SU-DHL-6 (cell line): ENCODE data around the gene PRSS38.

Experiments
- H2AFZ ChIP-seq: fragments of 200-600 bp; sonication (generic); 2 replicates; pipeline ENCODE4 v1.6.1; 2014; ENCODE audit warnings: low read depth, mild to moderate bottlenecking, moderate library complexity, mixed read lengths, antibody characterized with exemption, low read length; ENCODE audit not compliant: severe bottlenecking
- H3F3A ChIP-seq: fragments of 200-600 bp; shearing (Covaris generic); 2 replicates; pipeline ENCODE4 v1.6.0; 2016; ENCODE audit warnings: antibody characterized with exemption, mild to moderate bottlenecking; ENCODE audit not compliant: insufficient read depth
- H3K27ac ChIP-seq: fragments of 200-600 bp; sonication (generic); 2 replicates; pipeline ENCODE4 v1.5.1; 2016; ENCODE audit warnings: low read depth, mild to moderate bottlenecking, low read length, moderate library complexity, mixed read lengths
- H3K27me3 ChIP-seq: fragments of 200-600 bp; sonication (generic), shearing (Covaris generic); 2 replicates; pipeline ENCODE4 v1.6.0; 2014; ENCODE audit warnings: mild to moderate bottlenecking, low read length
- H3K36me3 ChIP-seq: fragments of 200-600 bp; sonication (generic); 2 replicates; pipeline ENCODE4 v1.6.1; 2014; ENCODE audit warnings: mild to moderate bottlenecking, low read length, mixed read lengths
- H3K4me2 ChIP-seq: fragments of 300-600, 200-600 bp; shearing (Covaris generic), sonication (generic); 2 replicates; pipeline ENCODE4 v1.6.0; 2014; ENCODE audit warnings: low read length, low read depth, mild to moderate bottlenecking; ENCODE audit not compliant: poor library complexity, severe bottlenecking
- H3K4me3 ChIP-seq: fragments of 200-600 bp; sonication (generic); 2 replicates; pipeline ENCODE4 v1.5.1; 2014; ENCODE audit warnings: antibody characterized with exemption, low read length, mild to moderate bottlenecking, mixed read lengths; ENCODE audit not compliant: insufficient read depth, poor library complexity, severe bottlenecking
- H3K79me2 ChIP-seq: fragments of 200-600 bp; sonication (generic); 2 replicates; pipeline ENCODE4 v1.6.1; 2014; ENCODE audit warnings: mild to moderate bottlenecking, low read length, moderate library complexity; ENCODE audit not compliant: insufficient read depth
- H3K9ac ChIP-seq: fragments of 200-600 bp; sonication (generic); 2 replicates; pipeline ENCODE4 v1.7.0; 2014; ENCODE audit warnings: mild to moderate bottlenecking, low read length
- H3K9me2 ChIP-seq: fragments of 200-600 bp; sonication (generic); replicated peaks from 2 replicates; pipeline ENCODE4 v1.6.1; 2014; ENCODE audit warnings: low read length; ENCODE audit not compliant: insufficient read depth
- H3K9me3 ChIP-seq: fragments of 200-600 bp; sonication (generic); 2 replicates; pipeline ENCODE4 v1.6.1; 2014; ENCODE audit warnings: low read length, mixed read lengths; ENCODE audit not compliant: insufficient read depth
- H4K20me1 ChIP-seq: fragments of 200-600 bp; sonication (generic); 2 replicates; pipeline ENCODE4 v1.6.1; 2014; ENCODE audit warnings: low read depth, mild to moderate bottlenecking, antibody characterized with exemption, low read length, moderate library complexity, mixed read lengths
- EZH2phosphoT487 ChIP-seq: fragments of 200-600 bp; sonication (generic), shearing (Covaris generic); conservative IDR thresholded peaks from 2 replicates; pipeline ENCODE4 v1.6.1; 2018; ENCODE audit warnings: mild to moderate bottlenecking, antibody characterized with exemption, low read length, moderate library complexity, mixed read lengths
- TF ChIP-seq, protein P1 (sequence below): fragments of 200-600 bp; sonication (generic); IDR thresholded peaks from one replicate; pipeline ENCODE4 v1.5.1; 2017; ENCODE audit warnings: antibody characterized with exemption, mild to moderate bottlenecking, low read length, moderate library complexity; ENCODE audit not compliant: insufficient read depth, poor library complexity, severe bottlenecking

The PRSS38 gene

DNA sequence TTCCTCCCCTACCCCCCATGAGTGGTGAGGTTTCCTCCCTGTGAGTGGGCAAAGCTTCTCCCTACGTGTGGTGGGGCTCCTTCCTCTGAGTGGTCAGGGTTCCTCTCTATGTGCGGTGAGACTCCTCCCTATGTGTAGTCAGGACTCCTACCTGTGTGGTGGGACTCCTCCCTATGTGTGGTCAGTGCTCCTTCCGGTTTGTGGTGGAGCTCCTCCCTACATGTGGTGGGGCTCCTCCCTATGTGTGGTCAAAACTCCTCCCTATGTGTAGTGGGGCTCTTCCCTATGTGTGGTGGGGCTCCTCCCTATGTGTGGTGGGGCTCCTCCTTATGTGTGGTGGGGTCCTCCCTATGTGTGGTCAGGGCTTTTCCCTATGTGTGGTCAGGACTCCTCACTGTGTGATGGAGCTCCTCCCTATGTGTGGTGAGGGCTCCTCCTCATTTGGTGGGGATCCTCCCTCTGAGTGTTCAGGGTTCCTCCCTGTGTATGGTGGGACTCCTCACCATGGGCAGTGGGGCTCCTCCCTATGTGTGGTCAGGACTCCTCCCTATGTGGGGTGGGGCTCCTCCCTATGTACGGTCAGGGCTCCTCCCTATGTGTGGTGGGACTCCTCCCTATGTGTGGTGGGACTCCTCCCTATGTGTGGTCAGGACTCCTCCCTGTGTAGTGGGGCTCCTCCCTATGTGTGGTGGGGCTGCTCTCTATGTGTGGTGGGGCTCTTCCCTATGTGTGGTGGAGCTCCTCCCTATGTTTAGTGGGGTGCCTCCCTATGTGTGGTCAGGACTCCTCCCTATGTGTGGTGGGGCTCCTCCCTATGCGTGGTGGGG lies 29.1 kb downstream of the PRSS38 start:
- TF ChIP-seq EZH2phosphoT487, result no peak
- TF ChIP-seq, protein P1, sequence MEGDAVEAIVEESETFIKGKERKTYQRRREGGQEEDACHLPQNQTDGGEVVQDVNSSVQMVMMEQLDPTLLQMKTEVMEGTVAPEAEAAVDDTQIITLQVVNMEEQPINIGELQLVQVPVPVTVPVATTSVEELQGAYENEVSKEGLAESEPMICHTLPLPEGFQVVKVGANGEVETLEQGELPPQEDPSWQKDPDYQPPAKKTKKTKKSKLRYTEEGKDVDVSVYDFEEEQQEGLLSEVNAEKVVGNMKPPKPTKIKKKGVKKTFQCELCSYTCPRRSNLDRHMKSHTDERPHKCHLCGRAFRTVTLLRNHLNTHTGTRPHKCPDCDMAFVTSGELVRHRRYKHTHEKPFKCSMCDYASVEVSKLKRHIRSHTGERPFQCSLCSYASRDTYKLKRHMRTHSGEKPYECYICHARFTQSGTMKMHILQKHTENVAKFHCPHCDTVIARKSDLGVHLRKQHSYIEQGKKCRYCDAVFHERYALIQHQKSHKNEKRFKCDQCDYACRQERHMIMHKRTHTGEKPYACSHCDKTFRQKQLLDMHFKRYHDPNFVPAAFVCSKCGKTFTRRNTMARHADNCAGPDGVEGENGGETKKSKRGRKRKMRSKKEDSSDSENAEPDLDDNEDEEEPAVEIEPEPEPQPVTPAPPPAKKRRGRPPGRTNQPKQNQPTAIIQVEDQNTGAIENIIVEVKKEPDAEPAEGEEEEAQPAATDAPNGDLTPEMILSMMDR, result no peak
- no peak overlapping the region for H3K4me2 ChIP-seq
- no peaks in the 10 kb centered on the region for H3K9me3 ChIP-seq
- no peaks in the 10 kb centered on the region for H3K9me2 ChIP-seq
- no peaks in the 10 kb centered on the region for H3K27me3 ChIP-seq
- H3K4me3 ChIP-seq, result no peak overlapping the region
- no peaks in the 10 kb centered on the region for H4K20me1 ChIP-seq
- H3K9ac ChIP-seq, result no peak overlapping the region
- H3K36me3 ChIP-seq, result no peaks in the 10 kb centered on the region
- H3K79me2 ChIP-seq, result no peaks in the 10 kb centered on the region
- H3K27ac ChIP-seq, result no peak overlapping the region
- no peak overlapping the region for H2AFZ ChIP-seq
- no peaks in the 10 kb centered on the region for H3F3A ChIP-seq

DNA sequence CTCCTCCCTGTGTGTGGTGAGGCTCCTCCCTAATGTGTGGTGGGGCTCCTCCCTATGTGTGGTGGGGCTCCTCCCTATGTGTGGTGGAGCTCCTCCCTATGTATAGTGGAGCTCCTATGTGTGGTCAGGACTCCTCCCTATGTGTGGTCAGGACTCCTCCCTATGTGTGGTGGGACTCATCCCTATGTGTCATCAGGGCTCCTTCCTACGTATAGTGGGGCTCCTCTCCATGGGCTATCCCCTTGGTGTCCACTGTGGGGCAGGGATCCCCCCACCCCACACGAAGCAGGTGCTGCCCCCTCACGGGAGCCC lies 29.6 kb downstream of the PRSS38 start:
- Histone ChIP-seq H3K79me2 (no peaks in the 10 kb centered on the region), H3K9ac (no peak overlapping the region), H3K9me3 (no peaks in the 10 kb centered on the region), H3K4me2 (no peak overlapping the region), H3F3A (no peaks in the 10 kb centered on the region), H3K9me2 (no peaks in the 10 kb centered on the region), H3K4me3 (no peak overlapping the region), H3K27me3 (no peaks in the 10 kb centered on the region), H2AFZ (no peak overlapping the region), H3K36me3 (no peaks in the 10 kb centered on the region), H3K27ac (no peak overlapping the region), H4K20me1 (no peaks in the 10 kb centered on the region)
- TF ChIP-seq, protein P1, result no peak
- no peak for TF ChIP-seq EZH2phosphoT487

DNA sequence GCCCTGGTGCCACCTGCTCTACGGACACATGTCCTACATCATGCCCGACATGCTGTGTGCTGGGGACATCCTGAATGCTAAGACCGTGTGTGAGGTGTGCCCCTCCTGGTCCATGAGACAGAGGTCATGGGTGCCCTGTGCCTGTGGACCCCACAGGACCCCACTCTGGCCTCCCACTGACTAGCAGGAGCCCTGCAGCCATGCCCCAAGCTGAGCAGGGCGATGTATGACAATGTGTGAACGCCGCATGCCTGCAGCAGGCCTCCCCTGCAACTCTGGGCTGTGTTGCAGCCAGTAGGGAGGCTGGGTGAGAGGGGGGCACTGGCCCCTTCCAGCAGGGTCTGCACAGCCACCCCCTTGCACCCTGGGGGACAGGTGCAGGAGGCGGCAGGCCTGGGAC lies 30.0 kb downstream of the PRSS38 start:
- Histone ChIP-seq H3K9ac (no peak overlapping the region), H2AFZ (no peak overlapping the region), H3K27me3 (no peaks in the 10 kb centered on the region), H3K4me3 (no peak overlapping the region), H3K9me3 (no peaks in the 10 kb centered on the region), H4K20me1 (no peaks in the 10 kb centered on the region), H3K79me2 (no peaks in the 10 kb centered on the region), H3F3A (no peaks in the 10 kb centered on the region), H3K4me2 (no peak overlapping the region), H3K9me2 (no peaks in the 10 kb centered on the region), H3K36me3 (no peaks in the 10 kb centered on the region), H3K27ac (no peak overlapping the region)
- no peak for TF ChIP-seq EZH2phosphoT487
- TF ChIP-seq, protein P1, result no peak
